ENCODE results near the gene SNRPA1.

SNRPA1 gene

GRCh38 chr15:101318147-101318819, 23.2 kb upstream of the SNRPA1 start:
- no peak for DNase-seq

GRCh38 chr15:101317336-101317872, 22.4 kb upstream of the SNRPA1 start:
- no peak for DNase-seq

- DNase-seq: no peak
Measured at GRCh38 chr15:101316529-101316928, 21.5 kb upstream of the SNRPA1 start.

GRCh38 chr15:101315736-101316135, 20.7 kb upstream of the SNRPA1 start:
- DNase-seq: no peak

GRCh38 chr15:101314336-101315125, 19.5 kb upstream of the SNRPA1 start:
- no peak for DNase-seq

GRCh38 chr15:101313041-101313761, 18.2 kb upstream of the SNRPA1 start:
- no peak for DNase-seq

GRCh38 chr15:101310508-101310907, 15.5 kb upstream of the SNRPA1 start:
- DNase-seq: no peak

GRCh38 chr15:101310161-101310480, 15.1 kb upstream of the SNRPA1 start:
- DNase-seq: no peak

GRCh38 chr15:101309436-101310160, 14.6 kb upstream of the SNRPA1 start:
- no peak for DNase-seq

GRCh38 chr15:101308604-101309435, 13.8 kb upstream of the SNRPA1 start:
- DNase-seq: no peak

- no peak for DNase-seq
Measured at GRCh38 chr15:101307897-101308603, 13.0 kb upstream of the SNRPA1 start.

GRCh38 chr15:101307048-101307896, 12.2 kb upstream of the SNRPA1 start:
- DNase-seq: no peak

GRCh38 chr15:101306341-101307047, 11.4 kb upstream of the SNRPA1 start:
- no peak for DNase-seq

GRCh38 chr15:101305820-101306255, 10.8 kb upstream of the SNRPA1 start:
- no peak for DNase-seq

GRCh38 chr15:101303408-101303807, 8.4 kb upstream of the SNRPA1 start:
- no peak for DNase-seq

- DNase-seq: no peak
Measured at GRCh38 chr15:101296418-101297405, 1.7 kb upstream of the SNRPA1 start.

GRCh38 chr15:101295607-101296161, 636 bp upstream of the SNRPA1 start:
- no peak for DNase-seq

GRCh38 chr15:101293122-101293521, 1.9 kb downstream of the SNRPA1 start:
- DNase-seq: no peak

Measured in KG1 (cell line).